Skin epidermis (tissue), 12 donors: ENCODE data around the gene RHBDL1.
A peak's percentile ranks its signal among the peaks of the same experiment; 100 is the strongest.
"Not testable (repeated sequence)": the region's sequence is repeated elsewhere in the genome, so short reads cannot be mapped to it uniquely, and the experiment has no call there.

Source experiments
- H3K27ac ChIP-seq, 21 experiments: fragments of 200-600 bp; sonication (generic) in 11 of 21; one replicate each; pipeline ENCODE4 v1.5.0; 2020; ENCODE audit warnings: mild to moderate bottlenecking in 3 of 21, inconsistent platforms in 2 of 21, moderate library complexity in 2 of 21
- H3K4me3 ChIP-seq, 7 experiments: fragments of 200-600 bp; sonication (generic) in 2 of 7; one replicate each; pipeline ENCODE4 v1.5.0; 2020; ENCODE audit warnings: inconsistent platforms in 2 of 7, mild to moderate bottlenecking in 2 of 7, moderate library complexity in 1 of 7

RHBDL1 gene

DNA sequence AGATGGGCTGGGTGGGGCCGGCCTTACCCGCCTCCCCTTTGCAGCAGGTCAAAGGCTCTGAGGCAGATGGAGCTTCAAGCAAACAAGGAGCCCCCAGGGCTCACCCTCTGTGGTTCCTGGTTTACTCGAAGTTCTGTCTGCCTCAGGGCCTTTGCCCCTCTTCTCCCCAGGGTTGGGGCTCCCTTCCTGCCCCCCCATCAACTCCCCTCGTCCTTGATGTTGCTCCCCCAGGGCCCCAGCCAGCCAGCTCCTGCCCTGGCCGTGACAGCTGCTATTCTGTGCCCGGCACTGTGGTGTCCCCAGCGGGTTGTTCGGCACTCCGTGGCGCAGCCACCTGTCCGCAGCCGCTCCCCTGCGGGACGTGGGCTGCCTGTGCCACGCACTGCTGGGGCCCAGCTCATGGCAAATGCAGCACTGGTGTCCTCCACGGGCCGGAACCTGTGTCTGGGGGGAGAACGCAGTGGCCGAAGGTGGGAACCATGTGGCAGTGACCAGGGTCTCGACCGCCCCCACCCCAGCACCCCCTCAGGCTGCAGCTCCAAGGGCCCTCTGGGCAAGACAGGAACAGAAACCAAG lies 35.1 kb downstream of the RHBDL1 start:
- H3K4me3 ChIP-seq, result no peak overlapping the region
- H3K27ac ChIP-seq, result no peak overlapping the region

DNA sequence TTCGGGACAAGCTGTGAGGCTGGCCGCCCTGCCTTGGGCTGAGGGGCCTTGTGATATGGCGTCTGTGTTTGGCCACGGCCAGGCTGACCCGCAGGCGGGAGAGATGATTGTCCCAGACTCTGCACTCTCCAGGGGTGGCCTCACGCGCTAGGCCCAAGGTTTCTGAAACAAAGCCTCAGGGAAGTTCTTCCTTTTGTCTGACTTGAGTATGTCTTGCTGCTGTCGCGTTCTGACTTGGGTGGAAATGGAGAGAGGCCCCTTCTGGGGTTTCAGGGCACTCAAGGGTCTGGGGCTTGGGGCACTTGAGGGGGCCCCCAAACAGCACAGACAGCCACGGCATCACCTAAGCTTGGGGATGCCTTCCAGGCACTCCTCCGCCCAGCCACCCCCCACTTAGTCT lies 35.6 kb downstream of the RHBDL1 start:
- no peak overlapping the region for H3K27ac ChIP-seq
- no peak overlapping the region for H3K4me3 ChIP-seq

- Histone ChIP-seq H3K4me3 (no peak overlapping the region), H3K27ac (no peak overlapping the region)
Observed at GRCh38 chr16:711548-712320, 36.3 kb downstream of the RHBDL1 start.

DNA sequence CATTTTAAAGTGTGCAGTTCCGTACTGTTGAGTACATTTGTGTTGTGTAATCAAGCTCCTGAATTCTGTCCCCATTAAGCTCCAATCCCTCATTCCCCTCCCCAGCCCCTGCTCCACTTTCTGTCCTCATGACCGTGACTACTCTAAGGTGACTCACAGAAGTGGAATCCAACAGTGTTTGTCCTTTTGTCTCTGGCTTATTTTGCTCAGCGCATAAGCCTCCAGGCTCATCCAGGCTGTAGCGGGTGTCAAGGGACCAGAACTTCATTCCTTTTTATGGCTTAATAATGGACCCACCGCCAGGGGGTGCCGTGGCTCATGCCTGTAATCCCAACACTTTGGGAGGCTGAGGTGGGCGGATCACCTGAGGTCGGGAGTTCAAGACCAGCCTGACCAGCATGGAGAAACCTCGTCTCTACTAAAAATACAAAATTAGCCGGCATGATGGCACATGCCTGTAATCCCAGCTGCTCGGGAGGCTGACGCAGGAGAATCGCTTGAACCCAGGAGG lies 37.3 kb downstream of the RHBDL1 start:
- not testable (repeated sequence) for H3K4me3 ChIP-seq, H3K27ac ChIP-seq

GRCh38 chr16:714079-714478 lies 38.6 kb downstream of the RHBDL1 start:
- H3K4me3 ChIP-seq, result no peak overlapping the region

GRCh38 chr16:714558-715476 lies 39.3 kb downstream of the RHBDL1 start, which contains the start of gene METRN:
TSS of gene METRN (plus strand) at chr16:715118. CDS start at chr16:715290, 172 bp downstream.
- Histone ChIP-seq H3K4me3 (peak within 1 kb of the TSS; percentile 47 to 53 (median 48)), H3K27ac (peak within 1 kb of the TSS in 2 of 21 experiments; percentile 2 to 53)

More at GRCh38 chr16:714079-714478, 38.6 kb downstream of the RHBDL1 start:
- H3K27ac ChIP-seq, result no peak overlapping the region

DNA sequence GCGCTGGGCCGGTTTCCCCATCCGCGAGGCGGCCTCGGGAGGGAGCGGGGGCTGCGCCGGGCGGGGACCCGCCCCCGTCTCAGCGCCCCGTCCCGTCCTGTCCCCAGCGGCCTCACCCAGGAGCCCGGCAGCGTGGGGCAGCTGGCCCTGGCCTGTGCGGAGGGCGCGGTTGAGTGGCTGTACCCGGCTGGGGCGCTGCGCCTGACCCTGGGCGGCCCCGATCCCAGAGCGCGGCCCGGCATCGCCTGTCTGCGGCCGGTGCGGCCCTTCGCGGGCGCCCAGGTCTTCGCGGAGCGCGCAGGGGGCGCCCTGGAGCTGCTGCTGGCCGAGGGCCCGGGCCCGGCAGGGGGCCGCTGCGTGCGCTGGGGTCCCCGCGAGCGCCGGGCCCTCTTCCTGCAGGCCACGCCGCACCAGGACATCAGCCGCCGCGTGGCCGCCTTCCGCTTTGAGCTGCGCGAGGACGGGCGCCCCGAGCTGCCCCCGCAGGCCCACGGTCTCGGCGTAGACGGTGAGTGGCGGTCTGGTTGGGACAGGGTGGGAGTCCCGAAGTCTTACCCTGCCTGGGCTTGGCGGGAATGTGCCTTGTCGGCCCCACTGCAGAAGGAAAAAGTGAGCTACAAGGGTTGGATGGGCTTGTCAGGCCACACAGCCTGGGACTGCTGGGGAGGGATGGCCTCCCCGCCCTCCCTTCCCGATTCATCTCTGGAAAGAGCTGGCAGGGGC lies 40.2 kb downstream of the RHBDL1 start:
- peak overlapping the region; percentile 47 to 53 (median 48) for H3K4me3 ChIP-seq
- peak overlapping the region in 2 of 21 experiments; percentile 2 to 53 for H3K27ac ChIP-seq

GRCh38 chr16:716200-716568 lies 40.7 kb downstream of the RHBDL1 start:
- Histone ChIP-seq H3K4me3 (peak overlapping the region in 4 of 7 experiments; percentile 47 to 52 (median 48)), H3K27ac (no peak overlapping the region)

GRCh38 chr16:716768-717325 lies 41.4 kb downstream of the RHBDL1 start:
- Histone ChIP-seq H3K27ac (no peak overlapping the region), H3K4me3 (no peak overlapping the region)

- H3K27ac ChIP-seq, result no peak overlapping the region
- no peak overlapping the region for H3K4me3 ChIP-seq
Observed at GRCh38 chr16:717450-718245, 42.2 kb downstream of the RHBDL1 start.

DNA sequence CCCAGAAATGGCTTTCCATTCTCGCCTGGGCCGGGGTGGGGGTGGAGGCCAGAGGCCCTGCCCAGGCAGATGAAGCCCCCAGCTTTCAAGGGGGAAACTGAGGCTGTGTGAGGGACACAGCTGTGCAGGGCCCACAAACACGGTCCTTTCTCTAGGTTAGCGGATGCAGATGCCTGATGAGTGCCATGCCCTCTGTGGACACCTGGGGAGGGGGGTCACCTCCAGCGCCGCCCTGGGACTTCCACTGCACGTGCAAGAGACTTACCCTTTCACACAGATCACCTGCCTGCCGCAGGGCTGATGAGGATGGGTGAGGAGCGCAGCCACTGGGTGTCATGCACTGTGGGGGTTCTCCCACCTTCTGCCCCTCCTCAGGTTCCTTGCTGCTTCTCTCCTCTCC lies 42.9 kb downstream of the RHBDL1 start:
- H3K4me3 ChIP-seq, result no peak overlapping the region
- no peak overlapping the region for H3K27ac ChIP-seq

DNA sequence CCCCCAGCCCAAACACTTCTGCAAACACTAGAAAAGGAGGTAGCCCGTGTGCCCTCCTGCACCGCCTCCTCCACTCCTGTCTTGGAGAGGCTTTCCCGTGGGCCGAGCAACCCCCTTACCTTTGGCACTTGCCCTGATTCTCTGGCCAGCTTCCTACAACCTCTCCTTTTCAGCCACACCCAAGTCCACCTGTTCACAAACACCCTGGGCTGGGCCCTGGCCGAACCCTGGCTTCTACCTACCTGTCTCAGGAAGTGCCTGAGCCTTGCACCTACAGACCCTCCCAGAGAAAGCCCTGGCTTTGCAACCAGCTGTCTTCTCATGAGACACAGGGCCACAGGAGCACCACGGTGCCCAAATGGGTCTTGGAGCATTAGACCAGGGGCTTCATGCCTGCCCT lies 43.5 kb downstream of the RHBDL1 start:
- Histone ChIP-seq H3K4me3 (no peak overlapping the region), H3K27ac (no peak overlapping the region)

GRCh38 chr16:719815-720446 lies 44.5 kb downstream of the RHBDL1 start:
- Histone ChIP-seq H3K27ac (peak overlapping the region in 16 of 21 experiments; percentile 75 to 92 (median 84)), H3K4me3 (peak overlapping the region; percentile 49 to 77 (median 67))

DNA sequence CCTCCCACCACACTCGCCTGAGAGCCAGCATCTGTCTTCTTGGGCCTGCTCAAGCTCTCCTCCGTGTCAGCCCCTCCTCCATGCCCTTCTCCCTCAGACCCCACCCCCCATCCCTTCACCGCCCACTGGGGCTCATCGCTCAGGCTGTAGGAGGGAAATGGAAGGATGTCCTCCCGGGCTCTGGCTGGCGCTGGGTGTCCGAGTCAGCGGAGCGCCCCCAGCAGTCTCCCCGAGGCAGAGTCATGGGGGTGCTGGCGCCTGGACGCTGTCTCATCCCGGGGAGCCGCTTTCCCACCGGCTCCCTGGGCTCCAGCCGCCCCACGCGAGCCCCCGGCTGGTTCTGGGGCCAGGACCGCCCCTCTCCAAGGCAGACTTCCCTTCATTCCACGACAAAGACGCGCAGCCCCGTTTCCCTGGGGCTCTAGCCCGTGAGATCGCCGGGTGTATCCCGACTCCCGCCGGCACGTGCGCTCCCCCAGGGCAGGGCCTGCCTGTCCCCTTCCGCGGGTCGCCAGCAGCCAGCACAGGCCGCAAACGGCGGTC lies 45.0 kb downstream of the RHBDL1 start:
- Histone ChIP-seq H3K27ac (peak overlapping the region; percentile 58 to 92 (median 82)), H3K4me3 (peak overlapping the region; percentile 49 to 77 (median 67))

DNA sequence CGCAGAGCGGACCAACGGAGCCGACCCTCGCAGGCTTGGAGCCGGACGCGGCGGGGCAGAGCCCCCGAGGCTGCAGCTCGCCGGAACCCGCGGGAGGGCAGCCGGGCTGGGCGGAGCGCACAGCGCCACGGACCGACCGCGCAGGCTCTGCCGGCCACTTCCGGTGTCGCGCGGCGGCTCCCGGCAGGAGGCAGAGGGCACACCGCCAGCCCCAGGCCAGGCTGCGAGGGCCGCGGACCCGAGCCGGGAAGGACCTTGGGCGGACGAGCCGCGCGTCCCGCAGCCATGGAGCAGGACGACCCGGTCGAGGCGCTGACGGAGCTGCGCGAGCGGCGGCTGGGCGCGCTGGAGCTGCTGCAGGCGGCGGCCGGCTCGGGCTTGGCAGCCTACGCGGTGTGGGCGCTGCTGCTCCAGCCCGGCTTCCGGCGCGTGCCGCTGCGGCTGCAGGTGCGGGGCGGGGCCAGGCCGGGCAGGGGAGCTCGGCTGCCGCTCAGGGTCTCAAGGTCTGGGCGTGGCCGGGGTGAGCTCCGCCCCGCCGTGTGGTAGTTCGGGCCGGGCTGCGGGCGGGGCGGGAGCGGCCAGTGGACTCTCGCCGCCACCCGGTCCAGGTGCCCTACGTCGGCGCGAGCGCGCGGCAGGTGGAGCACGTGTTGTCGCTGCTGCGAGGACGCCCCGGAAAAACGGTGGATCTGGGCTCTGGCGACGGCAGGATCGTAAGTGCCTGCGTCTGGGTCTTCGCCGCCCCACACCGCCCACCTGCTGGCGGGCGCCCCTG lies 45.7 kb downstream of the RHBDL1 start, which contains the start of gene ANTKMT:
Gene ANTKMT, plus strand, starts transcription at position 157 of the 775 bp plus-strand sequence. Its CDS starts 129 bp downstream, at position 286.
- Histone ChIP-seq H3K27ac (peak within 1 kb of the TSS; percentile 58 to 92 (median 82)), H3K4me3 (peak within 1 kb of the TSS; percentile 49 to 77 (median 67))

- Histone ChIP-seq H3K27ac (peak overlapping the region in 16 of 21 experiments; percentile 58 to 91 (median 83)), H3K4me3 (peak overlapping the region; percentile 49 to 77 (median 67))
Observed at GRCh38 chr16:721765-722540, 46.5 kb downstream of the RHBDL1 start.
